HG03565 (cell line): Measurements from ENCODE around the gene FBXO31.
A peak's percentile ranks its signal among the peaks of the same experiment; 100 is the strongest.

ENCODE experiments used
- ATAC-seq: cut with Tn5 transposase; IDR thresholded peaks from one replicate; pipeline ENCODE4 v1.9.1; 2021; ENCODE audit warnings: mild to moderate bottlenecking, moderate library complexity; ENCODE audit not compliant: unreplicated experiment

Gene FBXO31

DNA sequence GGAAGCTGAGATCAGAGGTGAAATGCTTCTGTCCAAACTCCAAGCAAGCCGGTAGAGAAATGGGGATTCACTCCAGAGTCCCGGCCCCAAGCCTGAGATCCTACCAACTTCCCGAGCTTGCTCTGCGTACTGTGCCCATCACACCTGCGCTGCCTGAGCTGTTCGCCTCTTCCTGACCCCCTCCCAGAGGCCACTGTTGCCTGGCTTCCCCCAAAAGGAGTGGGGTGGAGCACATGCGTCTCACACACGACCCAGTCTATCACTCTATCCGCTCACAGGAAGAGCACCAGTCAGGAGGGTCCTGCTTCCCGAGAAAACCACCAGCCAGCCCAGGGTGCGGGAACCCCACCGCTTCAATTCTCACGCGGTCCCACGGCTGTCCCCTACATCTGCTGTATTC, 52.9 kb downstream of the FBXO31 start:
- ATAC-seq, result no peak

DNA sequence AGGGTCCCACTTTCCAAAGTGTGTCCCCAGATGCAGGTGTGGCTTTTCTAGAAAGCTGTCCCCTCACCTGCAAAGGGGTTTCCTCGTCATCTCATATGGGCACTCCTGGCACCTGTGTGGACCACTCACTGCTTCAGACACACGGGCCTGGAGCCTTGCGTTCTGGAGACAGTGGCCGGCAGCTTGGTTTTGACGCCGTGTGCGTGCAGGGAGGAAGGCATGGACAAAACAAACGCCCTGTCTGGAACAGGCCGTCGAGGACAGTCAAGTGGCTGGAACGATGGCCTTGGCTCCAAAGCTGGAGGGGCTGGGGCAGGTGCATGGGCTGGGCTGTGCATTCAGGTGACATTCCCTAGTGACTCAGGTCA, 53.3 kb downstream of the FBXO31 start:
- no peak for ATAC-seq

DNA sequence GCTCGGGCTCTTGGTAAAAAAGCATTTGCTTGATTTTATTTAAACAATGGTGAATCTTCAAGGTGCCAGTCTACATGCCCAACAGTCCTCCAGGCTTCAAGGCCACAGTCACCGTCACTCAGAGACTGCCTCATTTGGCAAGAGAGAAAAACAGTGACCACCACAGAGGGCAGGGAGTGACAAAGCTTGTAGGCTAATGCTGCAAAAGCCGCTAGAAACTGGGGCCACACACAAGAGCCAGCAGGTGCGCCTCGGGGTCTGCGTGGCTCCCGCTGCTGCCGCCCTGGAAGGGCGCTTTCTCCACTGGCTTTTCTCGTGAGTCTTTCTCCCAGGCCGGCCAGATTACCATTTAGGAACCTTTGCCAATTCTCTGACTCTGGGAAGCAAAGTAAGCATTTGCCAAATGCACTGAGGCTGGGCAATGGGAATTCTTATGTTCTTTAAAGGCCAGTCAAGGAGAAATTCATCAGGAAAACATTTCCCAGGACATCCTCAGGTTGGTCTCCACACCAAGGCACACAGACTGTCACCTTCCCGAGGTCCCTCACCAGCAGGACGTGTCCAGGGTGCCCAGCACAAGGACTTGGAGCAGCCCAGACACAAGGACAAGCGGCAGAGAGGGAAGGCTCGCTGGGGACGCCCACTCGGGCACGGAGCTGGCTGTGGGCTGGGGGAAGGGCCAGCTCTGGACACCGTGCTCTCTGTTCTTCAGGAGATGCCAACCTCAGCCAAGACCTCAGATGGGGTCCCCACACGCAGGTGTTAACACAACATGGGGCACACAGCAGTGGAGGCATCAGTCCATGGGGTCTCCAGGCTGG, 53.9 kb downstream of the FBXO31 start:
- no peak for ATAC-seq

DNA sequence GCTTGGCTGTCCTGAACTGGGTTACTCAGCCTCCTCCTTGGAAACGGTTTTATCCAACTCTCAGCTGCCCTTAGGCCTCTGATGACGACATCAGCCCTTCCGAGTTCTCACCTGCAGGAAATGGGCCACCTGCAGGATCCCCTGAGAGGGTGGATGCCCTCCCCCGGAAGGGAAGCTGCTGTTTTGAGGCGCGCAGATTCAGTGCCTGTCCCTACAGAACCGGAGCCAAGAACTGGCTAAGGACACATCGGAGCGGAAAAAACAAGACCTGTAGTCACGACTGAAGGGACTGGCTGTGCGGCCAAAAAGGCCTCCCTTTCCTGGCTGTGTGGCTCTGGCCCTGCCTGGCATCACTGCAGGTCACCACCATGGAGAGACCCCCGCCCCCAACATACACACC, 54.7 kb downstream of the FBXO31 start:
- ATAC-seq, result no peak

DNA sequence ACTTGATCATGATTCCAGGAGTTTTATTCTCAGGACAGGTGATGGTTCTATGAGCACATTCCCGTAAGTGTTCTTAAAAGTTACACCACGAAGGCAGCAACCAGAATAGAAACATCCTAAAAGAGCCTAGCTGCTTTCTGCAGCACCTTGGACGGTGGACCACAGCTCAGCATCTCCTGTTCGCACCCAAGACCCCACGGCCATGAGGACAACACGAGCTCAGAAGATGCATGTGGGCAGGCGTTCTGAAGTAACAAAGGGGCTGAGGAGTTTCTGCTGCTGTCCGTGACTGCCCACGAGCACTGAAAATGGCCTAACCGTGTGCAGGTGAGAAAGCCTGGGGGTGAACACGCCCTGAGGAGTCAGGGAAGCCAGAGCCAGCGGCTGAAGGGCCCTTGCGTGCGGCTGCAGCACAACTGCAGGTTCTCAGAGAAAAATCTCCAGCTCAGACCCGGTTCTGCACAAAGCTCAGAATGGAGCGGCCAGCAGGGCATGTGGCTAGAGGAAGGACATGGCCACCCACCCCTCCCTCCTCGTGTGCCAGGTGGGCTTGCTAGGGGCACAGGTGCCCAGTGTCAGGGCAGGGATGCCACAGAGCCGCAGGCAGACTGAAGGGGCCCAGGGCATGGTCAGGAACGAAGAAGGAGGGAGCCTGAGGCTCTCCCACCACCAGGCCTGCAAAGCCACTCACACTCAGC, 55.6 kb downstream of the FBXO31 start:
- ATAC-seq, result no peak

DNA sequence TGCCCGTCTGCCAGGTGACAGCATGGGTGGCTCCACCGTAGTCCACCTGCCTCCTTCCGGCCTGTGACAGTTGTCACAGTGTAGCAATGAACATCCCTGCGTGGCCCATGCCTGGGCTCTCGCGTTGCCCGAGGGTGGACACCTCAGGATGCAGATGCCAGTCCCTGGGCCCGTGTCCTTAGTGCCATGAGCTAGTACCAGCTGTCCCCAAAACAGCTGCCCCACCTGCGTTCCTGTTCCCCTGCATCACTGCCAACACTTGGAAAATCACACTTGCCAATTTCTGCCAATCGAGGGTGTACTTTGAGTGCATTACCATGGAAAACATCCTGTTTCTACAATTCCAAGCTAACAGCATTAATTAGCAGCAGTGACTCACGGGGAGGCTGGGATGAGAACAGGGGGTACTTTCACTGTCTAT, 57.4 kb downstream of the FBXO31 start:
- no peak for ATAC-seq

DNA sequence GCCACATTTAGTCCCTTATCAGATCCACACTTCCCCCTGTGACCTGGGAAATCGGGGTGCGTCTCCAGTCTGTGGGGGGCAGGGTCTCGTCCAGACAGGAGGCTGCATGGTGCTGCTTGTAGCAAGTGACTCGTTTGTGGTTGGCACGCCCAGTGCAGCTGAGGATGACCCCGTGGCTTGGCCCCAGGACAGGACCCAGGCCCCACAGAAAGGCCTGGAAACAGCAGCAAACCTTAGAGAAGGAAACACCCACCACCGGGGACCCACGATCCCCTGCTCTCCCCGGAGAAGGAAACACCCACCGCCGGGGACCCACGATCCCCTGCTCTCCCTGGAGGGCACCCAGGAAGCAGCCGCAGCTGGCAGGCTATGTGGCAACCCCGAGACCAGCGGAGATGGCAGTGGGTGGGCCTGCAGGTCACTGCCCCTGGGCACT, 58.1 kb downstream of the FBXO31 start:
- ATAC-seq, result no peak

DNA sequence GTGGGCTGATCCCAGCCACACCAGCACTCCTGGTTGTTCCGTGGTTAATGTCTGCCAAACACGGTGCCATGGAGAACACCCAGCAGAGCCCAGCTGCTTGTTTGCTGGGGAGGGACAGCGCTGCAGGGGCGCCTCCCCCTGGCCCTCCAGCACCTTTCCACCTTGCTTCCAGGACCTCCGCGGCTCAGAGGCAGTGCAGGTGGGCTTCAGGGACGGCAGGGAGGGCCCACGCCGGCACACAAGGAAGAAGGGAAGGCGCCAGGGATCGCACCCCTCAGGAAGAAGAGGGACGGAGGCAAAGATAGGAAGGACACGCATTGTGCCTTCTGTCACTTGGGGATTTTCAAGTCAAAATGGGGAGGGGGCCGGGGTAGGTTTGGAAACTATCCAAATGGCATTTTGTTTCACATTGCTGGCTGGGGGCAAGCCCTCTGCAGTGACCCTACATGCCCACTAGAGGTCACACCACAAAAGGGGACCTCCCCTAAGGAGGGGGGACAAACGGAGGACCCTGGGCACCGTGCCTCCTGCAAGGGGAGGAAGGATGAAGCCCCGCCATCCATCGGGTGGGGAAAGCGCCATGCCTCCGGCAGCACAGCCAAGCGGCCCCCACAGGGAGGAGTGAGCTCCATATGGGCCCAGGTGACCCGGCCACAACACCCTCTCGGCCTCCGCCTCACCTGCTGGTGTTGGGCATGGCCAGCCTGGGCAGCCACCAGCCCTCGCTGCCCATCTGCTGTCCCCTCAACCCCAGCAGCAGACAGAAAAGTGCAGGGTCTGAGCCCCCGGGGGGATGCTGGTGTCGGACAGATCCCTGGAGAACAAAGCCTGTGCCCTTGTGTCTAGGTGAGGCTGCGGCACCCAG, 58.9 kb downstream of the FBXO31 start:
- no peak for ATAC-seq

DNA sequence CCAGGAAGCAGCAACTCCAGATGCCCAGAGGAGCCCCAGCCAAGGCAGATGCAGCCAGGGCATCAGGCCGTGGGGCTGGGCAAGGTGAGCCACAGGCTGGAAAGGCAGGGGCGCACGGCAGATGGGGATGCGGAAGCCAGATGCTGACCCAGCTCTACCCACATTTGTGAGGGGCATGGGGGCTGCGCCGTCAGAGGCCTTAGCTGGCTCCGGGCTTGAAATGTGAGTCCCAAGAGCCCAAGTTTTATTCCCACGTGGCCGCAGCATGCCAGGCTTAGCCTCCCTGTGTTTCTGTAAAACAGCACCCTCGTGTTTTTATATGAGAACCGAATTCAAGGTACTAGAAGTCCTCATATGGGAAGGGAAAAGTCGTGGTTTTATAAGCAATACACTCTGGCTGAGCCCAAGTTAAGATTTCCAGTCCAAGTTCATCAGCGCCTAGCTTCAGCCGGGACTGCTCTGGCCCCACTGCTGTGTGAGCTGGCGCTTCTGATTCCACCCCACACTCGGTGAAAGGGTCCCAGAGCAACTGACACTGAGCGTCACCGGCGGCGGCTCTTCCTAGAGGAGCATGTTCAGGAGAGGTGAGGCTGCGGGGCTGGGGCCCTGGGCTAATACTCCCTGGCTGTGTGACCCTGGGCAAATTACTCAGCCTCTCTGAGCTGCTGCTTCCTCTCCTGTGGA, 59.7 kb downstream of the FBXO31 start:
- no peak for ATAC-seq

DNA sequence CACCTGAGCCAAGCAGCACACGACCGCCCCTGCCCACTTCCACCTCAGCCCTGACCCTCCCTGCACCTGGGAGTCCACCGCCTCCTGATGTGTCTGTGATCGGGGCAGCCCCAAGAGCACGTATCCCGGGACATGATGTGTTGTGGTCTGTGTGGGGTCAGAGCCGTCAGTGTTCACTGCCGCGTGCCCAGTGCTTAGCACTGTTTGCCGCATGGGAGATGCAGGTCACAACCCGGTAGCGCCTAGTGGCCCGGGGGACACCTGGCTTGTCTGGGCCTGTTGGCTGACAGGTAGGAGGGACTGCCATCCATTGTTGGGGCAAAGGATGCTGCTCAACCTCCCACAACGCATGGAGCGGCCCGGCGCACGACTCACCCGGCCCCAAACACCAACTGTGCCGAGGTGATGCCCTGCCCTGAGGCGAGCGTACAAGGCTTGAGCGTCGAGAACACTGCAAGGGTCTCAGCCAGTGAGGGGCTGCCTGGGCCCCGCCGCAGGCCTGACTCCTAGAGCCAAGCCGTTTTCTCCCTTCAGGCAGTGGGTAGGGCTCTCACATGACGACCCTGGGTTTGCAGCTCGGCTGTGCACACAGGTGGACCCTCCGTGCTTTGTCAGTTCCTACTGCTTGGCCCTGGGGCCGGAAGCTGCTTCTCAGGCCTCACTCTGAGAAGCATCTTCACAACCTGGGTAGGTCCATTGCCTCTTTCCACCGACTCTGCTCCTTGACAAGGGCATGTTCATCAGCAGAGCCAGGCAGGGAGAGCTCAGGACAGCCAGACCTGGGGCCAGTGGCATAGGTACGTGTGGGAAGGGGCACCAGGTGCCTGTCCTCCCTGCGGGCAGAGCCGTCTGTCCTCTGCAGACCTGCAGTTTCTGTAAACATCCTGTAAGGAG, 60.5 kb downstream of the FBXO31 start:
- no peak for ATAC-seq

DNA sequence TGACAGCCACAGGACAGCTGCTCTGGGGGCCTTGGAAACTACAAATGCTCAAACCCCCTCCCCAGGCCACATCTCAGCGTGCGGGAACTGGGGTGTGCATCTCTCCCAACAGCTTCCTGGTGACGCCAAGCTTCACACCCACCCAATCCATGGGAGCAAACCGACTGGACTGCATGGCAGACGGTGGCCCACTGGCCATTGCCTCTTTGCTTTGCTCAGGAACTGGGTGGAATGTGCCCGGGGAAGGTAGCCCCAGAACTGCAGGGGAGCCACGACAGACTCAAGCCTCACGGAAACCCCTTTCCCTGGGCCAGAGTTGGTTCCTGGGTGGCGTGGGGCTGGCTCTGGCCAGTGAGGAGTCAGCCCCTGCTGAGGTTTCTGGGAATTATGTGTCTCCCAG, 61.2 kb downstream of the FBXO31 start:
- ATAC-seq, result no peak

DNA sequence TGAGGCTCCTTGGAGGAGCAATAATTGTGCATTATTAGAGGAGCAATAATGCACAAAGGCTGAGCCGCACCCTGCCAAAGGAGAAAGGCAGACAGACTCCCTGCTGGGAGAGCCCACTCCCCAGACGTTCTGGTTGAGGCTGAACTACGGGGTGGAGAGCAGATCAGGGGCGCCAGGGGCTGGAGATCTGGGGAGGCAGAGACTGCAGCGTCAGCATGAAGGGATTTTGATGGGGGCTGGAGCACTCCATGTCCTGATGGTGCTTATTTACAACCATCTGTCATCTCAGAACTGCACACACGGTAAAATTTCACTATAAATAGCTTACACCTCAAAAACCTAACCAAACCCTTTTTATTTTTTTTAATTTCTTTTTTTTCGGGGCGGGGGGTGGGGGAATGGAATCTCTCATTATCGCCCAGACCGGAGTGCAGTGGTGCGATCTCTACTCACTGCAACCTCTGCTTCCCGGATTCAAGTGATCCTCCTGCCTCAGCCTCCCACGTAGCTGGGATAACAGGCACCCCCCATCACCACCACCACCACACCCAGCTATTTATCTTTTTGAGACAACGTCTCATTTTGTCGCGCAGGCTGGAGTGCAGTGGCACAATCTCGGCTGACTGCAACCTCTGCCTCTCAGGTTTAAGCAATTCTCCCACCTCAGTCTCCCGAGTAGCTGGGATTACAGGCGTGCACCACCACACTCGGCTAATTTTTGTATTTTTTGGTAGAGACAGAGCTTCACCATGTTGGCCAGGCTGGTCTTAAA, 62.1 kb downstream of the FBXO31 start:
- ATAC-seq, result no peak

DNA sequence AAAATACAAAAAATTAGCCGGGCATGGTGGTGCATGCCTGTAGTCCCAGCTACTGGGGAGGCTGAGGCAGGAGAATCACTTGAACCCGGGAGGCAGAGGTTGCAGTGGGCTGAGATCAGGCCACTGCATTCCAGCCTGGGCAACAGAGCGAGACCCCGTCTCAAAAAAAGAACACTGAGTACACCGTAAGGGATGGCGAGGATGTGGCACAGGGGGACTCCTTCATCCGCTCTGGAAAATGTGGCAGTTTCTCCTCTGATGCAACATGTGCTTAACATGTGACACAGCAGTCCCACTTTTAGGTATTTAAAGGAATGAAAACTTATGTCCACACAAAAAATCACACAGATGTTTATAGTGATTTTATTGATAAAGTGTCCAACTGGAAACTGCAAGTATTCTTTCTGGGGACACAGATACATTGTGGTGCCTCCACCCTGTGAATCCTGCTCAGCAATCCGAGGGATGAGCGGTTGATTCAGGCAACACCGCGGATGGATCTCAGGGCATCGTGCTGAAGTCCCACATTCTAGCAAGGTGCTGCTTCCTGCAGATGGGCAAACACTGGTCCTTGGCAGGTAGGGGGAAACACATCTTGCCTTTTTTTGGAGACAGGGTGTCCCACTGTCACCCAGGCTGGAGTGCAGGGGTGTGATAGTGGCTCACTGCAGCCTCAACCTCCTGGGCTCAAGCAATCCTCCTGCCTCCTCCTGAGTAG, 62.9 kb downstream of the FBXO31 start:
- no peak for ATAC-seq

DNA sequence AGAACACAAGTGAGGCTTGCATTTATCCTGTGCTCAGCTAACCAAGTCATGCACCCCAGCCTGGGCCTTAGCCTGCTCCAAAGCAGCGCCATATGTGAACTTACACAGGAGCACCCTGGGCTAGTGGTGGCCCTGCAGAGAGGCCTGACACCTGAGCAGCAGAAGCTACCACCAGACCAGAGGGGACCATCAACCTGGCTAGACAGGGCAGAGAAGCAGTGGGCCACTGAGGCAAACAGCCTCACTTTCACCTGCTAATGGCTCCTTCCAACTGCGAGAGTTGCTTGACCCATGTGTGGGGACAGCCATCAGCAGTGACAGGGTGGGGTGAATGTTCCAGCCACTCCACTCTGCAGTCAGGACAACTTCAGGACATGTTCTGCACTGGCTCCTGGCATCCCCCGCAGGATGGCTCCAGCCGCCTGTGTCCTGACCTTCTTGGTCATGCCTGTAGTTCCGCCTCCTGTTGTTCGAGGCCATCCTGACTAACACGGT, 63.5 kb downstream of the FBXO31 start:
- no peak for ATAC-seq

DNA sequence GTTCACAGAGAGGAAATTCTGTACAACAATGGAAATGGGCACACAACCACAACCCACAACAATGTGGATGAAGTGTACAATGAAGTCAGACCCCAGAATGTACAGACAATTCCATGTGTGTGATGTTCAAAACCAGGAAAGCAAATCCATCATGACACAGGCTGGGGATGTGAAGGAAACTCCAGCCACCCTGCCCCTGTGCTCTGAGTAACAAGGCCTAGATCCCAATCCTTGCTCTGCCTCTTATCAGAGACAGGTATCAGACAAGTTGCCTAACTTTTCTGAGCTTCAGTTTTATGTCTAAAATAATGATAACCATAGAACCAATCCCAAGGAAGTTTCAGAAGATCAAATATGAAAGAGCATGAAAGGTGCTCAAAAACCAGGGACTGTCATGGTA, 64.6 kb downstream of the FBXO31 start:
- no peak for ATAC-seq

DNA sequence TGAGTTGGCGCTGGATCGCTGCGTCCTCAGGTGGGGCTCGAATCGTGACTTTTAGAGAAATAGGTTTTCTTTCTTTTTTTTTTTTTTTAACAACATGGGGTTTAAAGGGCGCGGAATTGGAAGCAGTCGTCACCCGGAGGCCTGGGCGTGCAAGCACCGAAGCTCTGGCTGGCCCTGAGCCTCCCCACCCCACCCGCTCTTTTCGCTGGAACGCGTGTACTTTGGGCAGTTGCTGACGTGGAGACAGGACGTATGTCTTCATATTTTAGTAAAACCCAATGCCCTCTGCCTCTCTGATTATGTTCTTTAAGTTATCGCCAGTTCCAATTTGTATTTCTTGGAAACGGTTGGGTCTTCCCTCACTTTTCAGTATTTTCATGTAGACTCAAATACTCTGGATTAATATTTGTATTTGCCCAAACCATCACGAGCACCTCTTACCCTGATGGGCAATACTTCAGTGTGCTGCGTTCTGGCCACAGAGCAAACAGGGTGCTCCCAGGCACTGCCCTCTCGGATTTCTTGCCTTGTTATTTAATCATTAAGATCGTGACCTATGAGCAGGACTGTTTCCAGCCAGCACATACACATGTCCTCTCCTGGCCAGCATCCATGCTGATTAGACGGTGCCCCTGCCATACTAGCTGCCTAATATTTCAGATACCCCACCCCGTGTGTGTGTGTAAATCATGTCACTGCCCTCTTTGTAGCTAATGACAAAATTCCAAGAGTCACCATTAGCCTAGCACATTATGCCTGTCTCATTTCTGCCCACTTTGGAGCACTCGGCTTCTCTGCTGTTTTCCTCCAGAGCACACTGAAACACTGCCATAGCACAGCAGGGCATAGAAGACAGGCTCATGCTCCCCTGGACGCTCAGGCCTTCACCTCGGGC, 65.6 kb downstream of the FBXO31 start:
- peak; percentile 2 for ATAC-seq
